Measurements from ENCODE around the gene RASAL2. TPM values are rescaled to one million over a fixed set of nuclear protein-coding genes. Genes with fewer than 3 reads are reported as not detected.

RASAL2 gene
- total RNA-seq, 4 donors from 2014 or later, result 31.8 to 48.3 (median 37.8) TPM

GRCh38 chr1:178520803-178521202 lies 426.9 kb downstream of the RASAL2 start:
- H3K4me3 ChIP-seq, result no peak overlapping the region
- H3K27me3 ChIP-seq, result no peaks in the 10 kb centered on the region
- 92% methylated on average over 11 of the region's 11 CpGs for WGBS
- peaks cover 4% of the 10 kb centered on the region for H3K9me3 ChIP-seq
- H3K4me1 ChIP-seq, result no peaks in the 10 kb centered on the region
- no peak for DNase-seq (ENCODE audit: low spot score in 2 of 2)
- no peak for TF ChIP-seq POLR2A (IDR thresholded peaks at IDR 0.05)
- no peak overlapping the region for H3K27ac ChIP-seq
- no peaks in the 10 kb centered on the region for H3K36me3 ChIP-seq

DNA sequence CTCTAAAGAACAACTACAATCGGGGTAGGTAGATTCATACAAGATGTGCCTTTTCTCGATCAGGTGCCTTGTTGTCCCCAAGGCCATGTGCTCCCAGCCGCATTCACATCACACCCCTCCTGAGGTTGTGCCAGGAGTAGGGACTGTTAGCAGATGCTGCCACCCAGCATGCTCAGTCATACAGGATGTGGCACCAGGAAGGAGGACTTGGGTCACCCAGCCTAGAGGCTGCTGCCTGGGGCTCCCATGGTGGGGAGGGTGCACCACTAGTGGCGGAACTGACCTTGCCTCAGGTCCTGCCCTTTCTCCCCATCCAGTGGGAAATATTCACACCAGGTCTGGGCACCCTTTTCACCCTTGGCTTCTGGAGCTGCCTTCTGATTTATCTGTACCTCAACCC lies 427.3 kb downstream of the RASAL2 start:
- H3K4me1 ChIP-seq, result no peaks in the 10 kb centered on the region
- 78% methylated on average over 4 of the region's 4 CpGs for WGBS
- H3K9me3 ChIP-seq, result peaks cover 4% of the 10 kb centered on the region
- no peak overlapping the region for H3K27ac ChIP-seq
- H3K36me3 ChIP-seq, result no peaks in the 10 kb centered on the region
- H3K27me3 ChIP-seq, result no peaks in the 10 kb centered on the region
- H3K4me3 ChIP-seq, result no peak overlapping the region
- DNase-seq (ENCODE audit: low spot score in 2 of 2), result no peak
- TF ChIP-seq EP300 (IDR thresholded peaks at IDR 0.05), result no peak
- TF ChIP-seq, protein P1, sequence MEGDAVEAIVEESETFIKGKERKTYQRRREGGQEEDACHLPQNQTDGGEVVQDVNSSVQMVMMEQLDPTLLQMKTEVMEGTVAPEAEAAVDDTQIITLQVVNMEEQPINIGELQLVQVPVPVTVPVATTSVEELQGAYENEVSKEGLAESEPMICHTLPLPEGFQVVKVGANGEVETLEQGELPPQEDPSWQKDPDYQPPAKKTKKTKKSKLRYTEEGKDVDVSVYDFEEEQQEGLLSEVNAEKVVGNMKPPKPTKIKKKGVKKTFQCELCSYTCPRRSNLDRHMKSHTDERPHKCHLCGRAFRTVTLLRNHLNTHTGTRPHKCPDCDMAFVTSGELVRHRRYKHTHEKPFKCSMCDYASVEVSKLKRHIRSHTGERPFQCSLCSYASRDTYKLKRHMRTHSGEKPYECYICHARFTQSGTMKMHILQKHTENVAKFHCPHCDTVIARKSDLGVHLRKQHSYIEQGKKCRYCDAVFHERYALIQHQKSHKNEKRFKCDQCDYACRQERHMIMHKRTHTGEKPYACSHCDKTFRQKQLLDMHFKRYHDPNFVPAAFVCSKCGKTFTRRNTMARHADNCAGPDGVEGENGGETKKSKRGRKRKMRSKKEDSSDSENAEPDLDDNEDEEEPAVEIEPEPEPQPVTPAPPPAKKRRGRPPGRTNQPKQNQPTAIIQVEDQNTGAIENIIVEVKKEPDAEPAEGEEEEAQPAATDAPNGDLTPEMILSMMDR (IDR thresholded peaks at IDR 0.05), result no peak
- TF ChIP-seq POLR2A (IDR thresholded peaks at IDR 0.05), result no peak
- no peak for TF ChIP-seq POLR2AphosphoS5 (IDR thresholded peaks at IDR 0.05)

- 95% methylated on average over 4 of the region's 4 CpGs for WGBS
- Histone ChIP-seq H3K9me3 (peaks cover 4% of the 10 kb centered on the region), H3K4me1 (peaks cover 4% of the 10 kb centered on the region)
These were observed 433.2 kb downstream of the RASAL2 start for GRCh38 chr1:178527117-178527516.

GRCh38 chr1:178528228-178528952 lies 434.5 kb downstream of the RASAL2 start:
- Histone ChIP-seq H3K27me3 (no peaks in the 10 kb centered on the region), H3K27ac (no peak overlapping the region), H3K4me1 (peaks cover 4% of the 10 kb centered on the region), H3K9me3 (peaks cover 4% of the 10 kb centered on the region), H3K4me3 (no peak overlapping the region), H3K36me3 (no peaks in the 10 kb centered on the region)
- peak in 1 of 2 donors; percentile 25 for DNase-seq (ENCODE audit: low spot score in 2 of 2)
- no peak for TF ChIP-seq EP300 (IDR thresholded peaks at IDR 0.05)
- TF ChIP-seq POLR2AphosphoS5 (IDR thresholded peaks at IDR 0.05), result no peak
- TF ChIP-seq, protein P1 (IDR thresholded peaks at IDR 0.05), result no peak
- no peak for TF ChIP-seq POLR2A (IDR thresholded peaks at IDR 0.05)
- 82% methylated on average over 10 of the region's 10 CpGs for WGBS

More at GRCh38 chr1:178527117-178527516, 433.2 kb downstream of the RASAL2 start:
- Histone ChIP-seq H3K36me3 (no peaks in the 10 kb centered on the region), H3K4me3 (no peak overlapping the region), H3K27ac (no peak overlapping the region), H3K27me3 (no peaks in the 10 kb centered on the region)
- DNase-seq (ENCODE audit: low spot score in 2 of 2), result no peak
- no peak for TF ChIP-seq POLR2AphosphoS5 (IDR thresholded peaks at IDR 0.05)

- Histone ChIP-seq H3K4me1 (peaks cover 4% of the 10 kb centered on the region), H3K27ac (no peak overlapping the region), H3K4me3 (no peak overlapping the region), H3K27me3 (no peaks in the 10 kb centered on the region), H3K9me3 (peaks cover 4% of the 10 kb centered on the region), H3K36me3 (no peaks in the 10 kb centered on the region)
- peak in 1 of 2 donors; percentile 19 for DNase-seq (ENCODE audit: low spot score in 2 of 2)
- WGBS, result 70% methylated on average over 4 of the region's 4 CpGs
- TF ChIP-seq POLR2A (IDR thresholded peaks at IDR 0.05), result no peak
- TF ChIP-seq POLR2AphosphoS5 (IDR thresholded peaks at IDR 0.05), result no peak
- TF ChIP-seq, protein P1 (IDR thresholded peaks at IDR 0.05), result no peak
- no peak for TF ChIP-seq EP300 (IDR thresholded peaks at IDR 0.05)
These were observed 435.0 kb downstream of the RASAL2 start for GRCh38 chr1:178528953-178529335.

GRCh38 chr1:178529364-178530036 lies 435.6 kb downstream of the RASAL2 start:
- H3K27ac ChIP-seq, result no peak overlapping the region
- no peaks in the 10 kb centered on the region for H3K36me3 ChIP-seq
- DNase-seq (ENCODE audit: low spot score in 2 of 2), result peak in 1 of 2 donors; percentile 24
- no peaks in the 10 kb centered on the region for H3K27me3 ChIP-seq
- H3K4me1 ChIP-seq, result peaks cover 4% of the 10 kb centered on the region
- peaks cover 2% of the 10 kb centered on the region for H3K9me3 ChIP-seq
- TF ChIP-seq POLR2AphosphoS5 (IDR thresholded peaks at IDR 0.05) (no peak), POLR2A (IDR thresholded peaks at IDR 0.05) (no peak), EP300 (IDR thresholded peaks at IDR 0.05) (no peak)
- H3K4me3 ChIP-seq, result no peak overlapping the region
- WGBS, result 92% methylated on average over 8 of the region's 8 CpGs

Measured in suprapubic skin (tissue), 4 donors.